Endothelial cell of umbilical vein (primary cell): Measurements from ENCODE around the gene MYH9. TPM values are rescaled to one million over a fixed set of nuclear protein-coding genes. Genes with fewer than 3 reads are reported as not detected.

ENCODE experiments used
- BruUV-seq: library from RNA; stranded (reverse); fragments of 400-500 nt; replicated peaks from 2 replicates; lab custom pipeline; 2021; lab: Mats Ljungman, UMichigan
- CTCF ChIA-PET: fragments of 300-600, 350-600 bp; sonication (Branson Sonifier 250); formaldehyde crosslinking; loops from one replicate; lab custom pipeline; 2021; ENCODE audit warnings: antibody characterized with exemption, inconsistent platforms; lab: Charles Lee
- POLR2A ChIA-PET: fragments of 300-600, 350-600 bp; sonication (Branson Sonifier 250); formaldehyde crosslinking; loops from one replicate; lab custom pipeline; 2021; ENCODE audit warnings: antibody characterized with exemption, inconsistent platforms; lab: Charles Lee
- DNase-seq: peaks from one replicate; pipeline ENCODE4 v3.0.0-alpha.2; 2011; ENCODE audit warnings: low read depth, low spot score
- FAIRE-seq: peaks from 2 replicates; lab custom pipeline; 2011; peaks lifted over from hg19 to GRCh38; lab: Jason Lieb, UNC
- H2AFZ ChIP-seq: 2 replicates; pipeline ENCODE4 v1.6.0; 2012; ENCODE audit warnings: low read depth, low read length, control low read depth, inconsistent platforms
- H3K27ac ChIP-seq: 2 replicates; pipeline ENCODE4 v1.5.1; 2011; ENCODE audit warnings: low read depth, mild to moderate bottlenecking, control low read depth, low read length, moderate library complexity; ENCODE audit not compliant: insufficient read depth
- H3K27me3 ChIP-seq, 2 experiments: 2 replicates each; pipeline versions ENCODE4 v1.6.0 to v1.6.1; 2011; ENCODE audit warnings: low read length in 2 of 2, mixed read lengths in 1 of 2; ENCODE audit not compliant: control insufficient read depth in 2 of 2, insufficient read depth in 2 of 2
- H3K36me3 ChIP-seq, 2 experiments: 2 replicates in 1 of 2; 3 replicates in 1 of 2; pipeline ENCODE4 v1.5.1; 2011; ENCODE audit warnings: low read length in 2 of 2, mild to moderate bottlenecking in 1 of 2, moderate library complexity in 1 of 2; ENCODE audit not compliant: control insufficient read depth in 2 of 2, insufficient read depth in 2 of 2; ENCODE audit errors: extremely low read depth in 1 of 2
- H3K4me1 ChIP-seq: 3 replicates; pipeline ENCODE4 v1.5.1; 2011; ENCODE audit warnings: mild to moderate bottlenecking, low read length; ENCODE audit not compliant: control insufficient read depth, insufficient read depth; ENCODE audit errors: extremely low read depth
- H3K4me2 ChIP-seq: 2 replicates; pipeline ENCODE4 v1.6.1; 2011; ENCODE audit warnings: low read length, control low read depth, mixed read lengths; ENCODE audit not compliant: insufficient read depth
- H3K4me3 ChIP-seq, 3 experiments: fragments of 200-600 bp in 1 of 3; sonication (generic), shearing (Covaris generic) in 1 of 3; replicated peaks in 1 of 3; 2 replicates each; pipeline ENCODE4 v1.5.1; 2011 to 2016; ENCODE audit warnings: control low read depth in 3 of 3, low read length in 3 of 3, mild to moderate bottlenecking in 2 of 3, inconsistent platforms in 1 of 3, low read depth in 1 of 3, moderate library complexity in 1 of 3; ENCODE audit not compliant: insufficient read depth in 1 of 3
- H3K79me2 ChIP-seq: 2 replicates; pipeline ENCODE4 v1.6.0; 2012; ENCODE audit warnings: low read length, inconsistent platforms; ENCODE audit not compliant: control insufficient read depth, insufficient read depth
- H3K9ac ChIP-seq: replicated peaks from 2 replicates; pipeline ENCODE3; 2011; ENCODE audit warnings: low read length, control low read depth; ENCODE audit not compliant: insufficient read depth; ENCODE audit errors: extremely low read depth
- H3K9me1 ChIP-seq: replicated peaks from 3 replicates; pipeline ENCODE4 v1.6.0; 2011; ENCODE audit warnings: mild to moderate bottlenecking, low read length; ENCODE audit not compliant: control insufficient read depth, insufficient read depth; ENCODE audit errors: extremely low read depth
- H3K9me3 ChIP-seq: replicated peaks from 2 replicates; pipeline ENCODE4 v1.5.1; 2012; ENCODE audit warnings: low read length, inconsistent platforms; ENCODE audit not compliant: control insufficient read depth, insufficient read depth
- H4K20me1 ChIP-seq: replicated peaks from 2 replicates; pipeline ENCODE3; 2011; ENCODE audit warnings: mild to moderate bottlenecking, low read length; ENCODE audit not compliant: control insufficient read depth, insufficient read depth; ENCODE audit errors: extremely low read depth
- CTCF ChIP-seq, 2 donors: IDR thresholded peaks; 1 replicate in 1 of 2; 2 replicates in 1 of 2; pipeline ENCODE4 v1.5.1; 2011; ENCODE audit warnings: low read length in 2 of 2, mild to moderate bottlenecking in 2 of 2, moderate library complexity in 2 of 2, control low read depth in 1 of 2, inconsistent platforms in 1 of 2, low read depth in 1 of 2; ENCODE audit not compliant: insufficient read depth in 1 of 2; ENCODE audit errors: extremely low read depth in 1 of 2
- EZH2 ChIP-seq: IDR thresholded peaks from 2 replicates; pipeline ENCODE4 v1.6.1; 2012; ENCODE audit warnings: borderline replicate concordance, low read depth, mild to moderate bottlenecking, moderate library complexity, low read length, inconsistent platforms; ENCODE audit not compliant: severe bottlenecking
- FOS ChIP-seq: IDR thresholded peaks from 2 replicates; pipeline ENCODE4 v1.6.1; 2011; ENCODE audit warnings: mild to moderate bottlenecking, low read length, moderate library complexity, borderline replicate concordance; ENCODE audit not compliant: insufficient read depth
- GATA2 ChIP-seq: IDR thresholded peaks from 2 replicates; pipeline ENCODE4 v1.7.0; 2011; ENCODE audit warnings: low read depth, mild to moderate bottlenecking, moderate library complexity, mixed read lengths, low read length; ENCODE audit not compliant: insufficient read length, insufficient read depth
- JUN ChIP-seq: IDR thresholded peaks from 2 replicates; pipeline ENCODE4 v1.6.1; 2011; ENCODE audit warnings: borderline replicate concordance, low read depth; ENCODE audit not compliant: insufficient read length, insufficient read depth
- MYC ChIP-seq: IDR thresholded peaks from one replicate; pipeline ENCODE4 v1.6.1; 2011; ENCODE audit warnings: mild to moderate bottlenecking, low read depth, low read length
- POLR2A ChIP-seq: IDR thresholded peaks from 2 replicates; pipeline ENCODE4 v1.6.1; 2012; ENCODE audit warnings: low read depth, mild to moderate bottlenecking, control low read depth, low read length
- POLR2AphosphoS5 ChIP-seq: IDR thresholded peaks from 2 replicates; pipeline ENCODE4 v1.6.1; 2012; ENCODE audit warnings: low read depth, mild to moderate bottlenecking, control low read depth, low read length, moderate library complexity; ENCODE audit not compliant: insufficient read depth
- dilution Hi-C: fragments of 300-500 bp; cut with MboI; formaldehyde crosslinking; loops from one replicate; pipeline ENCODE4 v1.15.0; 2019; ENCODE audit warnings: low sequenced_read_pairs; ENCODE audit not compliant: extremely low pct_ligation_motif_present
- intact Hi-C: fragments of 100-400 bp; cut with micrococcal nuclease; formaldehyde crosslinking; loops from one replicate; pipeline ENCODE4 v1.10.0; 2022
- polyA plus RNA-seq, 4 experiments: library from polyadenylated mRNA; depleted of rRNA in 3 of 4; stranded (reverse) in 3 of 4; unstranded in 1 of 4; fragments of >200 nt; gene quantifications; 2 replicates each; pipeline versions ENCODE4 v1.2.1 to v1.2.3, GENCODE V29; 2011 to 2012; ENCODE audit warnings: missing spikeins in 1 of 4
- total RNA-seq: library from RNA; stranded (reverse); gene quantifications from 2 replicates; pipeline ENCODE4 v1.2.3, GENCODE V29; 2021
- TF ChIP-seq, protein P1 (sequence below): IDR thresholded peaks from 2 replicates; pipeline ENCODE4 v1.6.1; 2011; ENCODE audit not compliant: insufficient read depth, insufficient read length

Gene MYH9
- total and polyA plus RNA-seq, 2 donors (not counting 3 experiments of a cell fraction or from before 2014, with no cell fraction given) = 188 to 1,413 TPM

DNA sequence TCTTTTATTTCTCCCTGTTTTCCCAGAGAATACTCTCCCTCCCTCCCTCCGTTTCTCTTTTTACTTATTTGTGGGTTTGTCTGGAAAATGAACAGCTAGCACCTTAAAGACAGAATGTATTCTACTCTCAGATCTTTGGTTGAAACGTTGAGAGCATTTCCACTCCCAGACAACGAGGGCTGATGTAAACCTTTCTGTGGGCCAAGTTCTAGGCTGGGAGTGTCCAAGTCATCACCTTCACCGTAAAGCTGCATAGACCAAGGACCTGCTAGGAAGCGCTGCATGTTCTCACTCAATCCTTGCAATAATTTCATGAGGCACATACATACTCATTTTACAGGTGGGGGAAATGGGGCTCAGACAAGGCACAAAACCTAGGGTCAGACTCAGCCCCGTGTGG, 32.4 kb downstream of the MYH9 start:
- CTCF ChIA-PET = interaction anchor here (1.0 to 2.1 kb wide), 10 partner anchors 9 to 131 kb away, joined by 3 to 8 read pairs (median 5); partner anchors contain the start of gene MYH9
- Histone ChIP-seq H3K36me3 (peaks cover 0 to 4% of the 10 kb centered on the region in 2 experiments), H3K9me3 (no peaks in the 10 kb centered on the region), H3K4me2 (peak overlapping the region; percentile 77), H3K27ac (peak overlapping the region; percentile 74), H2AFZ (no peak overlapping the region), H3K4me1 (peaks cover 96% of the 10 kb centered on the region), H3K79me2 (peaks cover 97% of the 10 kb centered on the region), H3K4me3 (peak overlapping the region in 1 of 3 experiments; percentile 17), H4K20me1 (peaks cover 3% of the 10 kb centered on the region), H3K9me1 (no peaks in the 10 kb centered on the region), H3K27me3 (no peaks in the 10 kb centered on the region), H3K9ac (peak overlapping the region; percentile 72)
- intact Hi-C loops (loop anchor here (1.0 kb wide), 1 partner anchor 26 kb away; no protein-coding TSS in a partner anchor), dilution Hi-C loops (no loop called here)
- TF ChIP-seq JUN (no peak), CTCF (IDR thresholded peaks at IDR 0.05; ENCODE audit: extremely low read depth in 1 of 2, insufficient read depth in 1 of 2, low read depth in 1 of 2, low read length in 2 of 2) (no peak), GATA2 (no peak), FOS (no peak), MYC (no peak), POLR2A (no peak), POLR2AphosphoS5 (no peak), EZH2 (no peak)
- TF ChIP-seq, protein P1, sequence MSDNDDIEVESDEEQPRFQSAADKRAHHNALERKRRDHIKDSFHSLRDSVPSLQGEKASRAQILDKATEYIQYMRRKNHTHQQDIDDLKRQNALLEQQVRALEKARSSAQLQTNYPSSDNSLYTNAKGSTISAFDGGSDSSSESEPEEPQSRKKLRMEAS = no peak
- DNase-seq (no peak), FAIRE-seq (no peak)
- POLR2A ChIA-PET = interaction anchor here (0.6 to 1.1 kb wide), 7 partner anchors 10 to 1095 kb away, joined by 3 to 5 read pairs (median 4); no protein-coding TSS in a partner anchor
- TSS peak; percentile 88 for BruUV-seq
